ENCODE results near the gene WASF3.

Gene WASF3

GRCh38 chr13:26658448-26659385, 101.2 kb downstream of the WASF3 start:
- no peak for TF ChIP-seq GATA3 (IDR thresholded peaks at IDR 0.05; ENCODE audit: low read depth, low read length)
- no peak for TF ChIP-seq GATA2 (IDR thresholded peaks at IDR 0.05; ENCODE audit: low read depth, low read length)

GRCh38 chr13:26660185-26660584, 102.7 kb downstream of the WASF3 start:
- no peak for TF ChIP-seq GATA2 (IDR thresholded peaks at IDR 0.05; ENCODE audit: low read depth, low read length)
- no peak for TF ChIP-seq GATA3 (IDR thresholded peaks at IDR 0.05; ENCODE audit: low read depth, low read length)

- TF ChIP-seq GATA2 (IDR thresholded peaks at IDR 0.05; ENCODE audit: low read depth, low read length): no peak
Measured at GRCh38 chr13:26660766-26661165, 103.3 kb downstream of the WASF3 start.

DNA sequence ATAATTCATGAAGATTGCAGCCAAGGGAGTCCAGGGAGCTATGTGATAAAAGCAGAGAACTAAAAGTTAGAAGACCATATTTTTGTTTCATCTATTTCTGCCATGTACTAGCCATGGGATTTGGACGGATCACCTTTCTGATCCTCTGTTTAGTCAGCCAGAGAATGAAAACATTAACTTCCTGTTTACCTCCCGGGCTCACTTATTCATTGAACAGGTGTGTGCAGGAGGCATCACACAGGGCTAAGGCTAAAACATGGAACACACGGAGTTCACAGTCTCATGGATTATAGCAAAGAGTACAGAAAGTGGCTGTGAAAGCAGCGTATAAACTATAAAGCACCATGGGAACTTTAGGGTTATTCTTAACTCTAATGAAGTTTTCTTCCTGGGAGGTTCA, 106.3 kb downstream of the WASF3 start:
- no peak for TF ChIP-seq GATA3 (IDR thresholded peaks at IDR 0.05; ENCODE audit: low read depth, low read length)
- TF ChIP-seq GATA2 (IDR thresholded peaks at IDR 0.05; ENCODE audit: low read depth, low read length): no peak

DNA sequence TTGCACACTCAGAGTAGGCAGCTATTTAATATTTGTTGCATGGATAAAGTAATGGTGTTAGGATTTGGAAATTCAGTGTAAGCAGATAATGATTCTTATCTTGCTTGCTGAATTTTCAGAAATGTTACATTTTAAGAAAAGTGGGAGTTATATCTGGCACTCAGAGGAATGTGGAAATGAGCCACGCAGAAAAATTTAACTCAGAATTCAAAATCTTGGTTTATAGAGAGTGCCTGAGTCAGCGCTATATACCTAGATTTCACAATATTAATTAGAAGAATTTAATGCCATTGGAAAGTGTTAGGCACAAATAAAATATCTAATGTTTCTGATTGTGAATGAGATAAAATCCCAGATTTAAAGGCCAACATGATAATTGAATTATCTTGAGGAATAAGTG, 106.8 kb downstream of the WASF3 start:
- TF ChIP-seq GATA2 (IDR thresholded peaks at IDR 0.05; ENCODE audit: low read depth, low read length): no peak
- TF ChIP-seq GATA3 (IDR thresholded peaks at IDR 0.05; ENCODE audit: low read depth, low read length): no peak

DNA sequence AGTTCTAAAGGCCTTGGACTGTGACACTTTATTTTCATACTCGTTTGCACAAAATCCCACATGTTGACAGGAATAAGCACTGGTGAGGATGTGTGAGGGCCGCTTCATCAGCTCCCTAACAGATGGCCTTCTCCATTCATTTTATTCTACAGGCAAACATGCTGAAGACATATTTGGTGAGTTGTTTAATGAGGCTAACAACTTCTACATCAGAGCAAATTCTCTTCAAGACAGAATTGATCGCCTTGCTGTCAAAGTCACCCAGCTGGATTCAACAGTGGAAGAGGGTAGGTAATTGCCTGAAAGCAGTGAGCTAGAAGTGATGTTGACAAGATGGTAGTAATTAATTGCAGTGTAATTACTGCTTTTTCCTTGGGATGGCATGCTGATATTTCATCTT, 107.4 kb downstream of the WASF3 start:
- no peak for TF ChIP-seq GATA2 (IDR thresholded peaks at IDR 0.05; ENCODE audit: low read depth, low read length)
- no peak for TF ChIP-seq GATA3 (IDR thresholded peaks at IDR 0.05; ENCODE audit: low read depth, low read length)

GRCh38 chr13:26668357-26669146, 111.1 kb downstream of the WASF3 start:
- TF ChIP-seq GATA3 (IDR thresholded peaks at IDR 0.05; ENCODE audit: low read depth, low read length) (no peak), GATA2 (IDR thresholded peaks at IDR 0.05; ENCODE audit: low read depth, low read length) (no peak)

DNA sequence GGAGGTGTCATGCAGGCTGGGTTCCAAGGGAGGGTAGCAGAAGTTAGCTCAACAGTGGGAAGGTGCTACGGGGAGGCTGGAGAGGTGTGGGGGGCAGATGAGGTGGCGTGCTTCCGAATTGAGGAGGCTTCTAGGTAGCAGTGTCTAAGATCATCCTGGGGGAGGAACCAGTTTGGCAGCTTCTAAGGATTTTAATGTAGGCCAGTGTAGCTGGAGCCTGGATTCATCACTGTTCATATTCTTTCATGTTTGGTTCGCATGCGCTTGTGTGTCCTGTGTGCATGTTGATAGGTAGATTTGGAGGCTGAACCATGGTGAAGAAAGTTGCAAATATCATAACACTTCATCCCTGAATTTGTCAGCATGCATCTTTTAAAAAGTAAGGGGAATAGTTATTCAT, 116.4 kb downstream of the WASF3 start:
- TF ChIP-seq GATA2 (IDR thresholded peaks at IDR 0.05; ENCODE audit: low read depth, low read length) (no peak), GATA3 (IDR thresholded peaks at IDR 0.05; ENCODE audit: low read depth, low read length) (no peak)

DNA sequence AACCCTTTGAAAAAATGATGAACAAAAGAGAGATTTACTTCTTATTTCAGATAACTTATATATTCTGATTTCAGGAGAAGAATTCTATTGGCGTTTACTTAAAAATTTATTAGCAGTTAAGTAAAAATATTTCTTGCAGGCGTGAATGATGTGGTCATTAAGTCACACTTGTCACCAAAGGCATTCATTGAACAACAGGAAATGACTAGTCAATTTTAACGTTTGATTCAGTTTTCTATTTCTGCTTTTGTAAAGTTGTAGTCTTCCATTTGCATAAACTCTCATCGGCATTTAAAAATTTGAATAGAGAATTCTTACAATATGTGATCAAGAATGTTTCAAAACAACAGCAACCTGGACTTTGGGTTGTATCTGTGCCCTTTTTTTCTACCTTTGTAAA, 119.7 kb downstream of the WASF3 start:
- TF ChIP-seq GATA2 (IDR thresholded peaks at IDR 0.05; ENCODE audit: low read depth, low read length): no peak
- no peak for TF ChIP-seq GATA3 (IDR thresholded peaks at IDR 0.05; ENCODE audit: low read depth, low read length)

GRCh38 chr13:26678330-26678729, 120.8 kb downstream of the WASF3 start:
- TF ChIP-seq GATA3 (IDR thresholded peaks at IDR 0.05; ENCODE audit: low read depth, low read length) (no peak), GATA2 (IDR thresholded peaks at IDR 0.05; ENCODE audit: low read depth, low read length) (no peak)

- TF ChIP-seq GATA2 (IDR thresholded peaks at IDR 0.05; ENCODE audit: low read depth, low read length) (no peak), GATA3 (IDR thresholded peaks at IDR 0.05; ENCODE audit: low read depth, low read length) (no peak)
Measured at GRCh38 chr13:26678796-26679195, 121.3 kb downstream of the WASF3 start.

GRCh38 chr13:26679411-26680122, 122.1 kb downstream of the WASF3 start:
- TF ChIP-seq GATA2 (IDR thresholded peaks at IDR 0.05; ENCODE audit: low read depth, low read length) (no peak), GATA3 (IDR thresholded peaks at IDR 0.05; ENCODE audit: low read depth, low read length) (no peak)

GRCh38 chr13:26680123-26680450, 122.6 kb downstream of the WASF3 start:
- TF ChIP-seq GATA3 (IDR thresholded peaks at IDR 0.05; ENCODE audit: low read depth, low read length) (no peak), GATA2 (IDR thresholded peaks at IDR 0.05; ENCODE audit: low read depth, low read length) (no peak)

DNA sequence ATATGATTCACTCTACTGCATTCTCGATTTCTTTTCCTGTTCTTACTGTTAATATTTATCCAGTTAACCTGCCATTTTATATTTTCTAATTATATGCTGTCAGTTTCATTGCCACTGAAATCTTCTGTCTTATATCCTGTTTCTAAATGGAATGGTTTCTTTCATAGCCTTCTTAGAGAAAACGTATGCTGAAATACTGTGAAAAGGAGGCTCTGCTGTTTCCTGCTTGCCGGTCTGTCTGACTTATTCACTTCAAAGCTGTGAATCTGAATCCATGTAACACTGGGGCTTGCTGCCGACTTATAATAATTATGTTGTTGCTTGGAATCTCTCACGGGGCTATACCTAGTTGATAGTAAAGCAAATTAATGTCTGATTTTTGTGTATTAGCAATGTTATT, 123.1 kb downstream of the WASF3 start:
- TF ChIP-seq GATA2 (IDR thresholded peaks at IDR 0.05; ENCODE audit: low read depth, low read length): no peak
